Hepatocyte (in vitro differentiated cells): Measurements from ENCODE around the gene CD300LB. TPM values are rescaled to one million over a fixed set of nuclear protein-coding genes. Genes with fewer than 3 reads are reported as not detected.

Source experiments
- DNase-seq: peaks from one replicate; pipeline ENCODE4 v3.0.0-alpha.2; 2016; ENCODE audit warnings: low spot score
- H2AFZ ChIP-seq: fragments of 200-600 bp; sonication (generic); 2 replicates; pipeline ENCODE4 v1.6.0; 2016; ENCODE audit warnings: antibody characterized with exemption, mild to moderate bottlenecking
- H3K27ac ChIP-seq: fragments of 200-600 bp; sonication (generic); 2 replicates; pipeline ENCODE4 v1.5.1; 2016; ENCODE audit warnings: mild to moderate bottlenecking
- H3K27me3 ChIP-seq: fragments of 200-600 bp; sonication (generic); 2 replicates; pipeline ENCODE4 v1.6.1; 2016
- H3K36me3 ChIP-seq: fragments of 200-600 bp; sonication (generic); replicated peaks from 2 replicates; pipeline ENCODE4 v1.5.1; 2016; ENCODE audit warnings: low read depth; ENCODE audit not compliant: insufficient read depth
- H3K4me1 ChIP-seq: fragments of 200-600 bp; sonication (generic); 2 replicates; pipeline ENCODE4 v1.5.1; 2016; ENCODE audit warnings: mild to moderate bottlenecking, moderate library complexity; ENCODE audit not compliant: insufficient read depth
- H3K4me2 ChIP-seq: fragments of 200-600 bp; sonication (generic); 2 replicates; pipeline ENCODE4 v1.6.0; 2016
- H3K4me3 ChIP-seq: fragments of 200-600 bp; sonication (generic); 2 replicates; pipeline ENCODE4 v1.5.1; 2016; ENCODE audit warnings: mild to moderate bottlenecking
- H3K79me2 ChIP-seq: fragments of 200-600 bp; sonication (generic); 2 replicates; pipeline ENCODE4 v1.6.0; 2017; ENCODE audit warnings: mild to moderate bottlenecking
- H3K9me2 ChIP-seq: fragments of 200-600 bp; sonication (generic); replicated peaks from 2 replicates; pipeline ENCODE4 v1.6.0; 2017; ENCODE audit warnings: mild to moderate bottlenecking; ENCODE audit not compliant: insufficient read depth
- H3K9me3 ChIP-seq: fragments of 200-600 bp; sonication (generic); 2 replicates; pipeline ENCODE4 v1.5.1; 2016; ENCODE audit warnings: low read depth, mild to moderate bottlenecking
- H4K20me1 ChIP-seq: fragments of 200-600 bp; sonication (generic); 2 replicates; pipeline ENCODE4 v1.6.0; 2016; ENCODE audit warnings: mild to moderate bottlenecking; ENCODE audit not compliant: insufficient read depth, poor library complexity, severe bottlenecking
- EZH2 ChIP-seq: fragments of 200-600 bp; sonication (generic); IDR thresholded peaks from 2 replicates; pipeline ENCODE4 v1.6.1; 2016; ENCODE audit warnings: antibody characterized with exemption, mild to moderate bottlenecking, borderline replicate concordance
- EZH2phosphoT487 ChIP-seq: fragments of 200-600 bp; sonication (generic); IDR thresholded peaks from one replicate; pipeline ENCODE4 v1.6.1; 2018; ENCODE audit warnings: antibody characterized with exemption, mild to moderate bottlenecking, low read depth, moderate library complexity; ENCODE audit not compliant: unreplicated experiment, severe bottlenecking
- WGBS: methylation state at CpG from one replicate; pipeline ENCODE4 v1.1.6; 2016; ENCODE audit warnings: low lambda C conversion rate; ENCODE audit errors: missing lambda C conversion rate; 5-methylcytosine and 5-hydroxymethylcytosine counted together
- polyA plus RNA-seq: library from polyadenylated mRNA; unstranded; fragments of >200 nt; fragmentation: Nextera tagmentation; extraction: Ambion mirVana; gene quantifications from 2 replicates; pipeline ENCODE4 v1.2.1, GENCODE V29; 2016
- total RNA-seq: library from RNA; depleted of rRNA; stranded (reverse); fragments of >200 nt; gene quantifications from 2 replicates; pipeline ENCODE4 v1.2.3, GENCODE V29; 2014
- TF ChIP-seq, protein P1 (sequence below): fragments of 200-600 bp; sonication (generic); IDR thresholded peaks from 2 replicates; pipeline ENCODE4 v1.5.1; 2016; ENCODE audit warnings: antibody characterized with exemption, mild to moderate bottlenecking; ENCODE audit not compliant: poor library complexity

The CD300LB gene
- total and polyA plus RNA-seq, 2 experiments from 2014 or later = not detected

DNA sequence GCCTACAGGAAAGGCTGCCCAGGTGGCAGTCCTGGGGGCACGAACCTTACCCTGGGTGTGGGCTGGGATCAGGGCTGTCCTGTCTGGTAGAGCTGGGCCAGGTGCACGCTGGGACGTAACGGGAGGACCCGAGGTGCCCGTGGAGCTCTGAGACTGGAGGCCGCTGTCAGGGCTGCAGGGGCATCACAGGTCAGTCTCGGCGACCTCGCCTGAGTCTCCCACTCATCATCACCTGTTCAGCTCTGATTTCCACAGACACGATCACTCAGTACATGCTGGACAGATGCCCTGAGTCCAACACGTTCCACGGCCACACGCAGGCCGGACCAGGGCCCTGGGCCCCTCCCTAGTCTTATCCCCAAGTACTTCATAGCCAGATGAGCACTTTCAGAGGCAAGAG, 19.3 kb upstream of the CD300LB start:
- H3K4me1 ChIP-seq = no peaks in the 10 kb centered on the region
- H3K4me2 ChIP-seq = no peak overlapping the region
- no peaks in the 10 kb centered on the region for H3K9me2 ChIP-seq
- H3K4me3 ChIP-seq = no peak overlapping the region
- TF ChIP-seq EZH2 = no peak
- TF ChIP-seq EZH2phosphoT487 = no peak
- TF ChIP-seq, protein P1, sequence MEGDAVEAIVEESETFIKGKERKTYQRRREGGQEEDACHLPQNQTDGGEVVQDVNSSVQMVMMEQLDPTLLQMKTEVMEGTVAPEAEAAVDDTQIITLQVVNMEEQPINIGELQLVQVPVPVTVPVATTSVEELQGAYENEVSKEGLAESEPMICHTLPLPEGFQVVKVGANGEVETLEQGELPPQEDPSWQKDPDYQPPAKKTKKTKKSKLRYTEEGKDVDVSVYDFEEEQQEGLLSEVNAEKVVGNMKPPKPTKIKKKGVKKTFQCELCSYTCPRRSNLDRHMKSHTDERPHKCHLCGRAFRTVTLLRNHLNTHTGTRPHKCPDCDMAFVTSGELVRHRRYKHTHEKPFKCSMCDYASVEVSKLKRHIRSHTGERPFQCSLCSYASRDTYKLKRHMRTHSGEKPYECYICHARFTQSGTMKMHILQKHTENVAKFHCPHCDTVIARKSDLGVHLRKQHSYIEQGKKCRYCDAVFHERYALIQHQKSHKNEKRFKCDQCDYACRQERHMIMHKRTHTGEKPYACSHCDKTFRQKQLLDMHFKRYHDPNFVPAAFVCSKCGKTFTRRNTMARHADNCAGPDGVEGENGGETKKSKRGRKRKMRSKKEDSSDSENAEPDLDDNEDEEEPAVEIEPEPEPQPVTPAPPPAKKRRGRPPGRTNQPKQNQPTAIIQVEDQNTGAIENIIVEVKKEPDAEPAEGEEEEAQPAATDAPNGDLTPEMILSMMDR = no peak
- H3K36me3 ChIP-seq = no peaks in the 10 kb centered on the region
- H3K79me2 ChIP-seq = no peaks in the 10 kb centered on the region
- H4K20me1 ChIP-seq = no peaks in the 10 kb centered on the region
- no peak overlapping the region for H2AFZ ChIP-seq
- H3K27me3 ChIP-seq = no peaks in the 10 kb centered on the region
- WGBS = 93% methylated on average over 14 of the region's 15 CpGs
- DNase-seq = no peak
- H3K9me3 ChIP-seq = no peaks in the 10 kb centered on the region
- H3K27ac ChIP-seq = no peak overlapping the region

GRCh38 chr17:74549343-74549742, 18.1 kb upstream of the CD300LB start:
- Histone ChIP-seq H3K4me3 (no peak overlapping the region), H3K4me1 (no peaks in the 10 kb centered on the region), H3K4me2 (no peak overlapping the region), H3K36me3 (no peaks in the 10 kb centered on the region), H3K79me2 (no peaks in the 10 kb centered on the region), H3K27ac (no peak overlapping the region), H3K9me2 (no peaks in the 10 kb centered on the region), H2AFZ (no peak overlapping the region), H4K20me1 (no peaks in the 10 kb centered on the region), H3K27me3 (no peaks in the 10 kb centered on the region), H3K9me3 (no peaks in the 10 kb centered on the region)
- TF ChIP-seq, protein P1 = no peak
- TF ChIP-seq EZH2 = no peak
- TF ChIP-seq EZH2phosphoT487 = no peak
- WGBS = 83% methylated on average over 7 of the region's 7 CpGs
- DNase-seq = no peak

DNA sequence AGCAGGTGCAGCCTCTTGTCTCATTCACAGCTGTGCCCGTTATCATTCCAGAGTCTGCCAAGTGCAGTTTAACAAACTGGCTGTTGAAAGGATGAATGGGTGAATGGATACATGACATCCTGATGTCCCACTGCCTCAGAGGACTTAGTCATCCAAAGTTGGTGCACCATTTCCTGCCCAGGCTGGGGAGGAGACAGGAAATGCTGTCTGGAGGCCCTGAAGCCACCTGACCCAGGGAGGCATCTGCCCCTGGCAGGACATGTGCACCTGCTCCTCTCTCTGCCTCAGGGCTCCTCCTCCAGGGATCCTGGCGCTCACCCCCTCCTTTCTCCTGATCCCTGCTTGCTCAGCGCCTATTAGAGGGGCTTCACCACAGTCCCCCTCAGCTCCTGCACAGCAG, 16.5 kb upstream of the CD300LB start:
- Histone ChIP-seq H3K4me1 (no peaks in the 10 kb centered on the region), H2AFZ (no peak overlapping the region), H3K36me3 (no peaks in the 10 kb centered on the region), H3K9me3 (no peaks in the 10 kb centered on the region), H3K4me2 (no peak overlapping the region), H3K79me2 (no peaks in the 10 kb centered on the region), H3K4me3 (no peak overlapping the region), H3K27me3 (no peaks in the 10 kb centered on the region), H4K20me1 (no peaks in the 10 kb centered on the region), H3K27ac (no peak overlapping the region), H3K9me2 (no peaks in the 10 kb centered on the region)
- 94% methylated on average over 3 of the region's 3 CpGs for WGBS
- DNase-seq = no peak
- TF ChIP-seq, protein P1 = no peak
- TF ChIP-seq EZH2phosphoT487 (no peak), EZH2 (no peak)

DNA sequence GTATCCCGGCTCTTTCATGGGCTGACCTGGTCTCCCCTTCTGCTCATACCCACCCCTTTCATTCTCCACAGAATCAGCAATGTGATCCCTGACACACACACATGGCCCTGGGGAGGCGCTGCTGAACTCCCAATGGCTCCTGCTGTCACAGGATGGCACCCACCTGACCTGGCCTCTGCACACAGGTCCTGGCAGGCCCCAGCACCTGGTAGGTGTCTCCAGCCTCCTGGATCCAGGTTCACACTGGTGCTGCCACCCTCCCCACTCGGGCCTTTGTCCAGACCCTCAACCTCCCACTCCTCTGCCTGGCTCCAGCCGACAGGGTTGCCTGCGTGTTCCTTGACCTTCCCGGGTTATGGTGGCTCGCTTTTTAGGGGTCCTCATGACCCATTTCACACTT, 16.0 kb upstream of the CD300LB start:
- no peaks in the 10 kb centered on the region for H3K9me2 ChIP-seq
- H3K4me1 ChIP-seq = no peaks in the 10 kb centered on the region
- no peaks in the 10 kb centered on the region for H3K9me3 ChIP-seq
- H3K4me2 ChIP-seq = no peak overlapping the region
- no peak overlapping the region for H3K4me3 ChIP-seq
- no peak for TF ChIP-seq EZH2
- TF ChIP-seq EZH2phosphoT487 = no peak
- TF ChIP-seq, protein P1 = no peak
- no peaks in the 10 kb centered on the region for H3K36me3 ChIP-seq
- no peak for DNase-seq
- WGBS = 88% methylated on average over 7 of the region's 7 CpGs
- H3K27ac ChIP-seq = no peak overlapping the region
- no peaks in the 10 kb centered on the region for H4K20me1 ChIP-seq
- H2AFZ ChIP-seq = no peak overlapping the region
- no peaks in the 10 kb centered on the region for H3K79me2 ChIP-seq
- no peaks in the 10 kb centered on the region for H3K27me3 ChIP-seq
